Hematopoietic multipotent progenitor cell treated with erythropoietin and hydrocortisone succinate and interleukin-3 and kit ligand, for 6 days (in vitro differentiated cells): ENCODE results near the gene ABCA10.
"Not testable (repeated sequence)": the region's sequence is repeated elsewhere in the genome, so short reads cannot be mapped to it uniquely, and the experiment has no call there.

ENCODE experiments used
- DNase-seq: peaks from one replicate; pipeline ENCODE4 v3.0.0-alpha.2; 2015

The ABCA10 gene

GRCh38 chr17:69228576-69228975 lies at the start of gene ABCA10:
ABCA10 (minus strand) TSS chr17:69228824; CDS start chr17:69225358, 3,466 bp downstream.
- no peak for DNase-seq

GRCh38 chr17:69276279-69276678 lies 47.7 kb upstream of the ABCA10 start:
- not testable (repeated sequence) for DNase-seq

- no peak for DNase-seq
These were observed 47.1 kb upstream of the ABCA10 start for GRCh38 chr17:69275751-69276150.

- DNase-seq, result no peak
These were observed 42.4 kb upstream of the ABCA10 start for GRCh38 chr17:69271023-69271422.

DNA sequence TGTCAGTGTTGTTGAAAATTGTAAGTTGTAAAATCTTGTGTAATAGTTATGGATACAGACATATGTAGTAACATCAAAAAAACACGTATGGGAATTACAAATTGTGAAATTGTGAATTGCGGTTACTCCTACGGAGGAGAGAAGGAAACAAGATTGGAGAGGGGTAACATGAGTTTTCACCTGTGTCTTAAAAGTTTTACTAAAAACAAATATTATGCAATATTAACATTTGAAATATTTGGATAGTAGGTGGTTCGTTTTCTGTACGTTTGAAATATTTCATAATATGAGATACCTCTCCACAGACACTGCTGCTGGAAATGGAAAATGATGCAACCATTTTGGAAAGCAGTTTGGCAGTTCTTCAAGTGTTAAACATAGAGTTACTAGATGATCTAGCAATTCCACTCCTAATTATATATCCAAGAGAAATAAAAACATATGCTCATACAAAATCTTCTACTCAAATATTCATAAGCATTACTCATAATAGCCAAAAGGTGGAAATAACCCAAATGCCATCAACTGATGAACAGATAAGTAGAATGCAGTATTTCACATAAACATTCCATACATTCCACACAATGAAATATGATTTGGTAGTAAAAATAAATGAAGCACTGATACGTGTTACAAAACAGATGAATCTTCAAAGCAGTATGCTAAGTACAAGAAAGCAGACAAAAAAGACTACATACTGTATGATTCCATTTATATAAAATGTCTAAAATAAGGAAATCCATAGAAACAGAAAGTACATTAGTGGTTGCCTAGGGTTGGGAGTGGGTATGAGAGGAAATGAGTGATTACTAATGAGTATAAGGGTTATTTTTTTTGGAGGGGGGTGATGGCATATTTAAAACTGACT lies 40.7 kb upstream of the ABCA10 start:
- no peak for DNase-seq

DNA sequence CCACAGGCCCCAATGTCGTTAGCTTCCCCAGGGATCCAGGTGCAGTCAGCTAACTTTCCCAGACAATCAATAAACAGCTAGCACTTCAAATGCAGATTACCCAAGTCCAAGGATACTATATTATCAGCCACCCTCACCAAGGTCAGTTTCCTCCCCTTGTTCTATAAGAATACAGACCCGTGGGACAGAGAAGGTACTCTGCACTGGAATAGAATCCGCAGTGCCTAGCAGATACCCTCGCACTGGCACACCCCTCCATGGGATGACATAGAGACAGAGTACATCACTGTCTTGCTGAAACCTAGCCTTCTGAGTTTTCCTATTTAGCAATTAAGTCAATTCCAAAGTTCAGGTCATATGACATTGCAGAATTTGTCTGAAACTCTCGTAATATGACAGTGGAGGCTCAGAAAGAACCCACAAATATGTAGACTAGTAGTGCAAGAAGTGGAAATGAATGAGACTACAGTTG lies 40.0 kb upstream of the ABCA10 start:
- no peak for DNase-seq

- DNase-seq, result no peak
These were observed 38.6 kb upstream of the ABCA10 start for GRCh38 chr17:69267219-69267618.

- no peak for DNase-seq
These were observed 37.2 kb upstream of the ABCA10 start for GRCh38 chr17:69265873-69266272.

- DNase-seq, result no peak
These were observed 25.6 kb upstream of the ABCA10 start for GRCh38 chr17:69254187-69254586.

DNA sequence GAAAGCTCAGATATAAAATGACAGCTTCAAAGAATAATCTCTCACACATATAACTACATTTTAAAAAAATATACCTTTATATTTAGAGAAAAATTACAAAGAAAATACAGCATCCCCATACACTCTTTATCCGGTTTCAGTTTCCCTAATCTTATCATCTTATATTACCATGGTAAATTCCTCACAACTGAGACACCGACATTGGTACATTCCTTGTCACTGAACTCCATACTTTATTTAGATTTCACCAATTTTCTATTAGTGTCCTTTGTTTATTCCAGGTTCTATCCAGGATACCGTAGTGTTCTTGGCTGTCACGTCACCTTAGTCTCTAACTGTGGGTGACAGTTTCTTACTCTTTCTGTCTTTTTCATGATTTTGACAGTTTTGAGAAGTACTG lies 22.0 kb upstream of the ABCA10 start:
- DNase-seq, result no peak

DNA sequence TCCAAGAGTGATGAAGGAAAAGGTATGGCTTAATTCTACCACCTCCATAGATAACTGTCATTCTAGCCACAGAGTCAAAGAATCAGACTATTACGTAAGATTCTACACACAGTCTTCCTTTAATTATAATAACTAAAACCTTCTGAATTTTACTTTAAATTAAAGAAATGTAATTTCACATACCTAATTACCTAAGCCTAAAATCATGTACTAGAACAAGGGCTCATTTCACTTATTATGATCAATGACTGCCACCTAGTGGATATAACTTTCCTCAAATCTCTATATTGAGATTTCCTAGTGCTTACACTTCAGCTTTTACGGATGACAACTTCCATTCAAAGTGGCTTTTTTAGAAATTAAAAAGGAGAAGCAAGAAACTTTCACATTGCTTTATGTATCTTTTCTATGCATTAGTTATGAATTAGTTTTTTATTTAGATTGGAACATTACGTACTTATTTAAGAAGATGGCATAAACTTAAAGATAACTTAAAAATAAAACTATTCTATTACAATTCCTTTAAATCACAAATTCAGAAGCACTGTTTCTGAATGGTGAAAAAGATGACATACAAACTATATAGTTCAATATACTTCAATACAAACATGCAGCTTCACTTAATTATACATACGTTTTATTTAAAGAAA lies 18.2 kb upstream of the ABCA10 start:
- peak; percentile 87 for DNase-seq

- DNase-seq, result no peak
These were observed 17.6 kb upstream of the ABCA10 start for GRCh38 chr17:69246202-69246601.

DNA sequence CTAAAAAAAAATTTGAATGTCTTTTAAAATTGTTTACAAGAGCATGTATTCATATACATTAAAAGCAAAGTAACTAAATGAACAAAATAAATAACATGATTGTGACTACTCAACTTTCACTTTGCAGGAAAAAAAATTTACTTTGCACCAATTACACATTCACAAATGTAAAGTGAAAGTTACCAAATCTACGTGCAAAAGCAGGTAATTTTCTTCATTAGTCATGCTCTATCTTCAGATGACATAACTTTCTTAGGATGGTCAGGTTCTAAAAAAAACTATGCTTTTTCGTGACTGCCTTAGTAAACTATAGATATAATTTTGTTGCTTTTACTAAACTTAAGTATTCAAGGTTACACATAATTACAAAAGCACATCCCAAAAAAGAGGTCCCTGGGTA lies 17.0 kb upstream of the ABCA10 start:
- DNase-seq, result no peak

DNA sequence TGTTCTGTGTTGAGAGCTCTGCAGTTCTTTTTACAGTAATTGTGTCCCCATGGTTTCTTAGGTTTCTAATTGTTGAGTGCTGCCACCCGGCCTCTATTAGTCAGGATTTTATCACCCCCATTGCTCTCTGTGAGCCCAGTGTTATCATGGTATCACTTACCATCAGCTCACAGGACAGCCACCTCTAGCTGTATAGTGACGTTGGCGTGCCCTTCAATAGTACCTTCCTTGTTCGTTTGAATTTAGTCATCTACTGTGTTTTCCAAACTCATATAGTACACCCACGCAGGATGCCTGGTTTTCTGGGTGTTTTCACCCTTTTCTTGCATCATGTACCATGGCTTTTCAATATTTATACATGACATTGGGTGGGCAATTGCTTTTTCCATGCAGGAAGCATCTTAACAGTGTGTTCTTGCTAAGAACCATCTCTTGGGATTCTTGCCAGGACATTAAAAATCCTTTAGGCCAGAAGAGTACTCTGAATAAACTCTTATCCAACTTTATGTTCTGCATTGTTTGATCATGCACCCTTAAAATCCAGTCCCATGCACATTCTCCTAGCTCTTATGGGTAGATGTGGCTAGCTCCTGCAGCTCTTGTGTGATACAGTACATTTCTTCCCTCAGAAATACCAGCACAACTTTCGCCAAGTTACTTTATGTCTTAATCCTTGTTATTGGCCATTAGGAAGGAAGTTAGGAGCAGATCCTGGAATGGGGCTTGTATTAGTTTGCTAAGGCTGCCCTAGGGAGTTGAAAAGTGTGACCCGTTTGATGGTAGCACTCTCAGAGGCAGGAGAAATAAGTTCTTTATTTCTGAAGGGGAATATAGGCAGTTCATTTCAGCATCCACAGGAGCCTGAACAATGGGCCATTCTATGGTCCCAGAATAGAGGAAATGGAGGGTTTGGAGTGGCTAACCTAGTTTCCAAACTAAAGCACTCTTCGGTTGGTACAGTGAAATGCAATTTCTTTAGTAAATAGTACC lies 11.3 kb upstream of the ABCA10 start:
- no peak for DNase-seq

DNA sequence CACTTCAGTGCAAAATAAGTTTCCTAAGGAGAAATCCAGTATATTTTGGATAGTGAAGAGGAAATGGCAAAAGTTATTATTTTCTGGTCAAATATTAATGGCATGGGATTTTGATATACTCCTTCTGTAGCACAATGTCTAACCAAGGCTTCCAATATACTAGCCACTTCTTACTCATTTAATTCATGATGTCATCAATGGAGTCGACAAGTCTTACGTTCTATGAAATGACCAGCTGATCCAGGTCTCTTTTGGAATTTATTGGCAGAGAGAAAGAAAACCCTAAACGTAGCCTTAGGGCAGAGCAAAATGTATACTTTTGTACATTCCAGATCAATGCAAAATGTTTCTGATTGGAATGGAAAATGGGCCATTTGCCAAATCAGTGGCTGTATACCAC lies 8.3 kb upstream of the ABCA10 start:
- DNase-seq, result no peak

- DNase-seq, result no peak
These were observed 7.8 kb upstream of the ABCA10 start for GRCh38 chr17:69236464-69236863.

DNA sequence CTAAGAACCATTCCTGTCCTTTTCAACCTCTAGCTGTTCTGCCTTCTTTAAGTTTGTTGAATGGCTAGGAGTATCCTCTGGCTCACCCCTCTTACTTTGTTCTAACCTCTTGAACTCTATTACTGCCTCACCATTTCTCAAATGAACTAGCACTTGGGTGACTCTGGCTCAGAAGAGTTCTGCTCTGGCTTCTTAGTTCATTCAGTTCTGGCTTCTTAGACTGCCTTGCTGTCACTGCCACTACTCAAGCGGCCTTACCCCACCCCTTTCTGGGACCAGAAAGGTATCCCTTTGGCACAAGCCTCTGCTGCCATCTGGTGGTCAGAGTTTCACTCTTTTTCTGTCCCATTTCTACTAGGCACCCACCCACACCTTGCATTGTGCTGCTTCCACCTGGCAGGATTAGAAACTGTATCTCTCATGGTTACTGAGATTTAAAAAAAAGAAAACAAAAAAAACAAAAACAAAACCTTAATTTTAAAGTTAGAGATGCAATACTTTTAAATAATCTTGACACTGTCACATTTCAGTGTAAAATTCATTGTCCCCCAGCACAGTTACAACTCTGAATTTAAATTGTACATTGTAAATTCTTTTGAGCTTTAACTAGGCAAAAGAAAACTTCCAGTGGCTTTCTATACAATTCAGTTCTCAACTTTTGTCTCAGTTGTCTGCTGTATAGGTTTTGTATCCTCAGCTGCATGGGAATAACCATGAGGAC lies 6.9 kb upstream of the ABCA10 start:
- peak; percentile 95 for DNase-seq

DNA sequence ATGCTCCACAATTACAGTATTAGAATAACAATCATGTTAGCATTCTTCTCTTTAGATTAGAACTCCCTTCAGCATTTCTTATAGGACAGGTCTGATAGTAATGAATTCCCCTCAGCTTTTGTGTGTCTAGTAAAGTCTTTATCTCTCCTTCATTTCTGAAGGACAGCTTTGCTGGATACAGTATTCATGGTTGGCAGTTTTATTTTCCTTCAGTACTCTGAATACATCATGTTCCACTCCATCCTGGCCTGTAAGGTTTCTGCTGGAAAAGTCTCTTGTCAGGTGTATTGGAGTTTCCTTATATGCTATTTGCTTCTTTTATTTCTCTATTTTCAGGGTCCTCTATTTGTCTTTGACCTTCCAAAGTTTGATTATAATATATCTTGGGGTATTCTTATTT lies 4.0 kb upstream of the ABCA10 start:
- DNase-seq, result no peak

DNA sequence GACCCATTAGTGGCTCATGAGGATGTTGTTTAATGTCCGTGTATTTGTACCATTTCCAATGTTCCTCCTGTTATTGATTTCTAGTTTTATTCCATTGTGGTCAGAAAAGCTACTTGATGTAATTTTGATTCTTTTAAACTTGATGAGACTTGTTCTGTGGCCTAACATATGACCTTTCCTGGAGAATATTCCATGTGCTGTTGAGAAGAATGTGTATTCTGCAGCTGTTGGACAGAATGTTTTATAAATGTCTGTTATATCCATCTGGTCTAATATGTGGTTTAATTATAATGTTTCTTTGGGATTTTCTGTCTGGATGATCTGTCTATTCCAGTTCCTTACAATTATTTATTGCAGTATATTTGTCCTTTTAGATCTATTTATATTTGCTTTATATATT lies 2.9 kb upstream of the ABCA10 start:
- no peak for DNase-seq

GRCh38 chr17:69230939-69231338 lies 2.3 kb upstream of the ABCA10 start:
- DNase-seq, result no peak

- DNase-seq, result no peak
These were observed 606 bp downstream of the ABCA10 start for GRCh38 chr17:69228018-69228417.

GRCh38 chr17:69227541-69227940 lies 1.1 kb downstream of the ABCA10 start:
- DNase-seq, result peak; percentile 56
